Activated T-helper 9 cell treated with anti-CD3 and anti-CD28 coated beads, Interleukin-2, amount 50 U/mL, for 16 hours (primary cell): ENCODE results near the gene RIN3.

Source experiments
- DNase-seq: peaks from one replicate; pipeline ENCODE4 v3.0.0-alpha.2; 2020; ENCODE audit warnings: low read depth

Gene RIN3

DNA sequence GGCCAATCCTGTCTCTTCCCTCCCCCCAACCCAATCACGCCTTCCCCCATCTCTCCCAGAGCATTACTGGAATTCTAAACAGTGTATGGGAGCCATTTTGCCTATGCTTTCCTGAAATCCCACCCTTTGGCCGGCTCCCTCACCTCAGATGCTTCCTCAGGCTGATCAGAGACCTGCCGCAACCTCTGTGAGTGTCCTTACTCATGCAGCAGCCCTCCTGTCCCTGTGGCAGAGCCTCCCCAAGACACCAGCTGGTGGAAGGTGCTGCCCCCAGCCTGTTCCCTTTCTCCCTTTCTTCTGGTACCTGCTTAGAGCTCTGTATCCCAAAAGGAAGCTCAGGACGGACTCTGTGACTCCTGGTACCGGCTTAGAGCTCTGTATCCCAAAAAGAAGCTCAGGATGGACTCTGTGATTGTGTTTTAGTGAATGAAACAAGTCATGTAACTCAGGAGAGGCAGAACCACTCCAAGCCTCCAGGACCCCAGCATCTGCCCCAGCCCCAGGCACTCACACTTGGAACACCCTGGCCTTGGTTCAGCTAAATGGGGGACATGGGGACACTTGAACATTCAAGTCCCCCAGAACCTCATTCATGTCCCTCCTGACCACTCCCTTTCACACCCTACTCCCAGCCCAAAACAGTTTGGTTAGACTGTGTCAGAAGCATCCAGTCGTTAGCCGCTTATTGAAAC, 29.3 kb upstream of the RIN3 start:
- DNase-seq, result no peak

- DNase-seq, result no peak
Observed at GRCh38 chr14:92486881-92487280, 26.7 kb upstream of the RIN3 start.

DNA sequence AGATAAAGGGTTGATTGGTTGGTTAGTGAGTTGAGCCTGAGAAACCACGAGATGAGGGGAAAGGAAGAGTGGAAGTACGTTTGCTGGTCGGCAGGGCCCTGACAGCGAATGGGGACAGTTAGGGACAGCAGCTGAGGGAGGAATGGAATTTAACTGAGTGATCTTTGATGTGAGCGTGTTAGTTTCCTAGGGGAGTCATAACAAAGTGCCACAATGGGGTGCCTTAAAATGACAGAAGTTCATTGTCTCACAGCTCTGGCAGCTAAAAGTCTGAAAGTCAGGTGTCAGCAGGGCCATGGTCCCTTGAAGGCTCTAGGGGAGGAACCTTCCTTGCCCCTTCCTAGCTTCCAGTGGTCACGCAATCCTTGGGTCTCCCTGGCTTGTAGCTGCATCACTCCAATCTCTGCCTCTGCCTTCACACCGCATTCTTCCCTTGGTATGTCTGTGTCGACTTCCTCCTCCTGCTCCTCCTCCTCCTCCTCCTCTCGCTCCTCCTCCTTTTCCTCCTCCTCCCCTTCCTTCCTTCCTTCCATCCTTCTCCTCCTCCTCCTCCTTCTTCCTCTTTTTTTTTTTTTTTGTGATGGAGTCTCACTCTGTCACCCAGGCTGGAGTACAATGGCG, 26.0 kb upstream of the RIN3 start:
- no peak for DNase-seq

DNA sequence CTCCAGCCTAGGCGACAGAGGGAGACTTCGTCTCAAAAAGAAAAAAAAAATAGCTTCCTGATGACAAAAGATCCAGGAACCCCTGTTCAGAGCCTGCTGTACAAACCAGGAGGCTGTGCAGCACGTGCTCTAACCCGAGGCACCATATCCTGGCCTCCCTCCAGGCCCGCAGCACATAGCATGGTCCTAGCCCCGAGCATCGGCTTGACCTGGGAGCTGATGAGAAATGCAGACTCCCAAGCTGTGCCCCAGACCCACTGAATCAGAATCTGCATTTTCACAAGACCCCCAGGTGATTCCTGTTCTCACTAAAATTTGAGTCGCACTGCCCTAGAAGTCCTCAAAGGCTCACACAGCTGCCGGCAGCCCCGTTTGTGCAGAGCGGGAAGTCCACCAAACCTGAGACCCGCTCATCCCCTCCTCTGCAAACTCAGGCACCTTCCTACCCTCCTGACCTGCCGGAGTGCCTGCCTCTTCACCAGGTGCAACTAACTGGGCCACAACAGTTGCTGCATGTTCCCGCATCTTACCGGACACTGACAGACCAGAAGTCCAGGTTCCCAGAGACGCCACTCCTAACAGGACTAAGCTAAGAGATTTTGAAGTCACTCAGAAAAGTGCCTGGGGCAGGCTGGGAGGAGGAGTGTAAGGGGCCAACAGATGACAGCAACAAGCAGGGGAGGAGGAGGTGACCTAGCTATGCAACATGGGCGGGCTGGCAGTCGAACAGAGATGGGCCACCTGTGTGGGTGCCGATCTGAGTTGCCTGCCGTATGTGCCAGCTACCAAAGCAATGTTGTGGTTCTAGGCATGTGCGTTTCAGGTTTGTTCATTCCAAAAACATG, 24.0 kb upstream of the RIN3 start:
- no peak for DNase-seq

DNA sequence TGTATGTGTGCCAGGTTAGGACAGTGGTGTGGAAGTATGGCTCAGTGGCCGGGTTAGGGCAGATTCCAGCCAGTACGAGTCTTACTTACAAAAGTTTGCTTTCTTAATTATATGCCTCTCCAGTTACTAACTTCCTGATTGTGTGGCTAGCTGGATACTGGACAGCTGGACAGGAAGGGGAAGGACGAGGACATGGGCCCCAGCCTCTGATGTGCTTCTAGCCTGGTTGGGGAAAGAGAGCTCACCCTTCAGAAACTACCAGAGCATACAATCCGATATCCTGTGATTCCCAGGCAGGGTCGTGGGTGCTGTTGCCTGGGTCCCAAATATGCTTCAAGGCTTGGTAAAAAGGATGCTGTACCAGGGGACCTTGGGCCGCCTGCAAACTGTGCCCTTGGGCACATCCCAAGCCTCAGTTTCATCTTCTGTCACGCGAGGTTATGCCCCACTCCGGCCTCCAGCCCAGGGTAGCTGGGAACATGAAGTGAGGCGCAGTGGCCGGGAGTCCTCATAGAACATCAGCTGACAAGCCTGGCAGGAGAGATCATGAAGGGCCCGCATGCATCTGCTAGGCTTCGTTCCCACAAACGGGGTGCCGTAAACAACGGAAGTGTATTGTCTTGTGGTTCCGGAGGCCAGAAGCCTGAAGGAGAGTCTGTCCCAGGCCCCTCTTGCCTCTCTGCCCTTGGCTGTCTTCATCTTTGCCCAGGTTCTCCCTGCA, 23.2 kb upstream of the RIN3 start:
- DNase-seq, result no peak

DNA sequence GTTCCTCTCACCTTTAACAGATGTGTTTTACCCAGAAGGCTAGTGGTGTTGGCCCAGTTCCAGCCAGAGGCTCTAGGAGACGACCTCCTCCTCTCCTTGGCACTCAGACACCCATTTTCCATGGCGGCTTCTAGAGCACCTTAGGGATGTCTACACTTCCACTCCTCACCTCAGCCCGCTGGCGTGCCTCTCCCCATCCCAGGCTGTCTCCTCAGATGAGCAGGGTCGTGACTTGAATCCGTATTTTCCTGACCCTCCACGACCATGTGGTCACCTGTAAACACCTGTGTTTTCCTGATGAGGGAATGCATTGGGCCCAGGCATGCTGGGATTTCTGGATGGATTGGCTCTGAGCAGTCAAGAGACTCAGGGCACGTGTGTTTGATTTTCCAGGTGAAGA, 21.8 kb upstream of the RIN3 start:
- no peak for DNase-seq

DNA sequence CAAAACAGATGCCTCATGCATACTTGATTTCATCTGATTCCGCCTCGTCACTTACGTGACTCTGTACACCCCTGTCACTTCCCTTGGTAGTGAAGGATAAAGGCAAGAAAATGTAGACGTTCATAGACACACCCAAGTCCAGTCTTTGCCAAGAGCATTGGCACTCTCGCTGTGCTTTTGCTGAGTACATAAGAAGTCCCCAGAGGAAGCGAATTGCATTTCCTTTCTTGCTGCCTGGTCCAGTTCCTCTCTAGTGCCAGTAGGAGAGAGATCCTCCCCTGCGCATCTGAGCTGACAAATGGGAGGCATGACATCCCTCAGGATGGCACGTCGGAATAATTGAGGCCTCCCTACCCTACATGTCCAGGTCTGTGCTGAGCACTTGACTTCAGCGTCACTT, 21.3 kb upstream of the RIN3 start:
- DNase-seq, result no peak

DNA sequence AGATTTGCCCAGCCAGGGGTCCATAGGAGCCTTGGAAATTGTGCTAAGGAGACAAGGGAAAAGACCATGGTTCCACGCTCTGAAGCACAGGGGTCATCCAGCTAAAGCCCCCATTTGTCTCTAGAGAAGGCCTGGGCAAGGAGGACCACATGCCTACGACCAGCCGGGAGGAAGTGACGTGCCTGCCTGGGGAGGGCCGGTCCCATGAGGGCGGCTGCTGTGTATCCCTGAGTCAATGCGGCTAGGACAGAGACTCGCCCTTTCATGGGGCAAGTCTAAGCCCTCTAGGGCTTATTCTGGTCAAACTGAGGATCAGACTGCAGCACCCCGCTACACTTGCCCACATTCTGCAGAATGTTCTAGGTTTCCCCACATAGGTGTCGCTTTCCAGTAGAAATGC, 20.6 kb upstream of the RIN3 start:
- no peak for DNase-seq

- DNase-seq, result no peak
Observed at GRCh38 chr14:92493492-92493891, 20.1 kb upstream of the RIN3 start.

GRCh38 chr14:92494512-92494911, 19.1 kb upstream of the RIN3 start:
- no peak for DNase-seq

- no peak for DNase-seq
Observed at GRCh38 chr14:92495027-92495426, 18.6 kb upstream of the RIN3 start.

- no peak for DNase-seq
Observed at GRCh38 chr14:92496191-92496857, 17.3 kb upstream of the RIN3 start.

DNA sequence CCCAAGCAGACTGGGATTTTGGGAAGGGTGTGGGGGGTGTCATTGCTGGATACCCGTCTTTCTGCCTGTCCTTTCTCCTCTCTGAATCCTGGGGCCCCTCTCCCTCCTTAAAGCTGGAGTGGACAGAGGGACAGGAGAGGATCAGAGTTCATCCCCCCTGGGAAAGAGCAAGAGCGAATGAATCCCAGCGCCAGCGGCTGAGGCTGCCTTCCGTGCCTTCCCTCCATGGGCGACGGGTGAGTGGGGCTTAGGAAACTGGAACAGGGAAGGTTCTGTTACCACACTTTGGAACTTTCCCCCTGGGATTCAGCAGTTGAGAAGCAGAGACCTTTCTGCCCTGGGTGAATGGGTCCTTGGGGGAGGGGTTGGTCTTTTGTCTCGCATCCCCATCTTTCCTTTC, 16.2 kb upstream of the RIN3 start:
- DNase-seq, result no peak

GRCh38 chr14:92499234-92499633, 14.3 kb upstream of the RIN3 start:
- DNase-seq, result no peak

DNA sequence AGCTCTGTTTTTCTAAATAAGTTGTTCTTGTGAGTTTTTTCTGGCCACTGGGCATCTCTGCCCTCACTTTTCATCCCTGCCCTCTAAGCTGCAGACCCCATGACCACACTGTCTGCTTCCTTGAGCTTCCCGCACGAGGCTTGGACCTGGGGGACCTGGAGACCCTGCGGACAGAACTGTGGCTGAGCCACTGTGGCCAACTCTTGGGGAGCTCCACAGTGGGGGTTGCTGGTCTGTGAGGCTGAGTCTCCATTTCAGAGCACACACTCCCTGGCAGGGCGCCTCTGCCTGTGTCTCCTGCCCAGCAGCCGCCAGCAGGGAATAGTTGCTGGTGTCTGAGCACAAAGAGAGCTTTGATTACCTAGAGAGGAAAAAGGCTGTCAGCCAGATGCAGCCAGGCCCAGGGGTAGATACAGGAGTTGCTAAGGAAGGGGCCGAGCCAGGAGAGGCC, 13.1 kb upstream of the RIN3 start:
- DNase-seq, result no peak

DNA sequence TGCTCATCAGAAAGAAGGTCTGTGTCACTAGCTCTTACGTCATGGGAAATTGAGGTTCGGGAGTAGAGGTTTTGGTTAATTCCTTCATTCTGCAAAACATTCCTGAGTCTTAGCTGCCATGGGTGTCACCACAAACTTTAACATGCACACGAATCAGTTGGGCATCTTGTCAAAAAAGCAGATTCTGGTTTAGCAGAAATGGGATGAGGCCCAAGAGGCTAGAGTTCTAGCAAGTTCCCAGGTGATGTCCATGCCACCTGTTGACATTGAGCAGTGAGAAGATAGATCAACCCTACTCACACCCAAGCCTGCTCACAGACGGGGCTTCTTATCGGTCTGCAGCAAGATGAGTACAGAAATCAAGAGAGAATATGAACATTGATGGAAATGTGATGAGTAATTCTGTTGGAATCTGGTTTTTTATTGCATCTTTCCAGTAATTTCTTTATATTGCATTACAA, 11.7 kb upstream of the RIN3 start:
- no peak for DNase-seq

- DNase-seq, result no peak
Observed at GRCh38 chr14:92502541-92503286, 10.9 kb upstream of the RIN3 start.

- no peak for DNase-seq
Observed at GRCh38 chr14:92503756-92504491, 9.7 kb upstream of the RIN3 start.

DNA sequence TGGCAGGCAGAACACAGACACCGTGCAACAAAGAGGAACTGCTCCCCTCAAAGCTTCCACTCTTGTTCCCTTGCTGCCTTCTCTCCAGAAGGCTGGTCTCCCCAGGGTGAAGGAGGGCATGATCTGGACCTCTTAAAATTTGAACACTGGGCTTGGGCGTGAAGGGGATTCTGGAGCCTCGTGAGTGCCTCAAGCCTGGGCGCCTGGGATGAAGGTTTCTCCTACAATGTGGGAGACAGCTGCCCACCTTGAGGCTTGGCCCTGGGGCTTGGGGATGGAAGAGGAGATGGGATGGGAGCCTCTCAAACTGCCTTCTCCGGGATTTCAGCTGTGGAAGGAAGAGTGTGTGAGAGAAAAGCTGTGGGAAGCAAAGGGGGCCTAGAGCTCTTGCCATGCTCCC, 7.8 kb upstream of the RIN3 start:
- DNase-seq, result no peak

DNA sequence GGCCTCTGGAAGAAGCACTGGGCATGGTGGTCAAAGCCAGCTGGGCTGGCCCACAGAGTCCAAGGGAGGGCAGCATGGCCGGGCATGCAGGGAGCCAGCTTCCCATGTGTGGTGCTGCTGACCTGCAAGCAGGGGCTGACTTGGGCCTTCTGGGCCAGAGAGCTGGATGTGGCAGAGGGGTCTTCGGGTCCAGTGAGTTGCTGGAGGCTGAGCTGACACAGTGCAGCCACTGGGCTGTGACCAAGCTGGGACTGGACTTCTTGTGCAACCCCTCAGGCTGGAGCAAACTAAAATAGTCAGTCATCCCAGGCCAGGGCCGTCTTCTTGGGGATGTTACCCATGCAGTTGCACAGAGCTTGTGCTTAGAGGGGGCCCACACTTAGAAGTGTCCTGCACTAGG, 7.3 kb upstream of the RIN3 start:
- DNase-seq, result no peak
